HG03575 (cell line): ENCODE results near the gene NTN4.

Experiments
- ATAC-seq: cut with Tn5 transposase; IDR thresholded peaks from one replicate; pipeline ENCODE4 v1.9.1; 2021; ENCODE audit not compliant: unreplicated experiment, insufficient number of reproducible peaks, low FRiP score; ENCODE audit errors: extremely low read depth

Gene NTN4

DNA sequence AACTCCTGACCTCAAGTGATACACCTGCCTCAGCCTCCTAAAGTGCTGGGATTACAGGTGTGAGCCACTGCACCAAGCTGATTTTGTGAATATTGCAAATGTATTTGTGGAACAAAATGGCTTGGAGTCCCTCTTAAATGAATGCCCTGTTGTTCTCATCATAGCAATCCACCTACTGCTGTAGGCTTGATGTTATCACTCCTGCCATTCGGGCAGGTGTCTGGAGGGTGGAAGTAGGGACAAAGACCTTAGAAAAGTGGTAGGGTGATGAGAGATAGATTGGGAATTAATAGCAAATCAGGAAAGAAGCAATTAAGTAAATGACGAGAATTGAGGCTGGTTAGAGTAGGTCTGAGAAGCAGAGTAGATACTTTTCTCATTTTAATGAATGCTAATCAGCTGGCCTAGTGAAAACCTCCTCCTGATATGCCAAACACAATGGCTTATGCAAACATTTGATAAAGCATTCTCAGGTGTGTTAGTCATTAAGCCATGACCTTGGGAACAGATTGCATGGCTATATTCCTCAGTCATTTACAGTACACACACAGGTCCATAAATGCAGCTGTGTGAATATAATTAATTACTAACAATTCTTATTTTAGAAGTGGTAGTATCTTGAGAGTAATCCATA, 178.8 kb downstream of the NTN4 start:
- no peak for ATAC-seq

DNA sequence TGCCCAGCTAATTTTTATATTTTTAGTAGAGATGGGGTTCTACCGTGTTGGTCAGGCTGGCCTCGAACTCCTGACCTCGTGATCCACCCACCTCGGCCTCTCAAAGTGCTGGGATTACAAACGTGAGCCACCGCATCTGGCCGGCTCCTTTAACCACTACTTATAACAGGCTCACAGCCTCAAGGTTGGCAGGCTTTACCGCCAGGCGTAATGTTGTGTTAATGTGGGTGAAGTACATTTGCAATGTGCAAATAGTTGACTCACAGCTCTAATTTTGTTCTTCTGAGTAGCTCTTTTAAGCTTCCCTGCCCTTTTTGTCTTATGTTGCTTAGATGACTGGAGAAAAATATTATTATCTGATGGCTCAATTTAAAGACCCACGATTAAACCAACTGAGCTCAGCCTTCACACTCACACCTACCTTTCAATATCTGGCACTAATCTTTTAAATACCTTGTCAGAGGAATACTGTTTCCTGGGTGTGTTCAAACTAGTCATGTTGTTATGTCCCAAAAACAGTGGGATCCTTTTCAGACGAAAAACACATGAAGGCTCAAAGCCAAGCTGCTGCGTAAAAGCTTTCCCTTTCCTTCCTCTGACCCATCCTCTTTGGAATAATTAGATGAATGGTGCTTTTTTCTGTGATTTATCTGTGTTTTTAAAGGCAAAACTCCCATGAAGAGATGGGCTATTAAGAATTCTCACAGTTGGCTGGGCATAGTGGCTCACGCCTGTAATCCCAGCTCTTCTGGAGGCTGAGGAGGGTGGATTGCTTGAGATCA, 182.1 kb downstream of the NTN4 start:
- ATAC-seq = no peak
